NCI-H1694 treated with DMSO at 0.1 percent for 48 hours (cell line): ENCODE results near the gene TMED9.
A peak's percentile ranks its signal among the peaks of the same experiment; 100 is the strongest.
"Not testable (repeated sequence)": the region's sequence is repeated elsewhere in the genome, so short reads cannot be mapped to it uniquely, and the experiment has no call there.

ENCODE experiments used
- DNase-seq: peaks from one replicate; lab custom pipeline; 2025; lab: John Stamatoyannopoulos, UW

TMED9 gene

DNA sequence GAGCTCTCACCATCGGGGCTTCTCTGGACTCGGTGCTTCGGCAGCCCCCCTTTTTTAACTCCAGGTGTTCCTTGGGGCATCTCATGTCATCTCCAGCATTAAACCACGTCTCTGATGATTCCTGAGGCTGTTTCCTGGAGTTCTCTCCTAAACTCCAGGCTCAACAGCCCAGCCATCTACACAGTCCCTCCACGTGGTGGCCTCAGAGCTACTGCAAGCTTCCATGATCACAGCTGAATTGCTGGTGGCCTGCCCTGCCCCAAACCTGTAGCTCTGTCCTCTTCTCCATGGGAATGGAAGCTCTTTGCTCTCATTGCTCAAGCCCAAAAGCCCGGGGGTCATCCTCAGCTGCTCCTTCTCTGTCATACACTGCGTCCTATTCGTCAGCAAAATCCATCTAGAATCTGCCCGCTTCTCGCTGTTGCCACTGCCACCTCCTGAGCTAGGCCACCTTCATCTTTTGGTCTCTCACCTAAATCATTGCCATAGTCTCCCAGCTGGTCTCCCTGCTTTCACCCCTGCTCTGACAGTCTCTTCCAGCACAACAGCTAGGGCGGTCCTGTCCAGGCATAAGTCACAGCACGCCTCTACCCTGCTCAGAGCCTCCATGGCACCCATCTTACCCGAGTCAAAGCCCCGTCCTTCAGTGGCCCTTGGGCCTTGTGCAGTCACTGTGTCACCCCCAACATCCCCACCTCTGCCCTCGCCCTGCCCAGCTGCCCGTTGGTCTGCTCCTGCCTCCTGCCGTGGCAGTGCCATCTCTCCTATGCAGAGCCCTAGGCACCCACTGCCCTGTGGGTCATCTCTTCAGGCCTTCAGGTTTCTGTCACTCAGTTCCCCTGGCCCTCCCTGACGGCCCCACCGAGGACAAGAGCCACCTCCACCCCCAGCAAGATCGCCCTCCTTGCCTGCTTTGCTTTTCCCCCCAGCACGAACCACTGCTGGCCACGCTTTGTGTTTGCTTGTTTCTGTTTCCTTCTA is 14.4 kb downstream of the TMED9 start:
- DNase-seq, result no peak

DNA sequence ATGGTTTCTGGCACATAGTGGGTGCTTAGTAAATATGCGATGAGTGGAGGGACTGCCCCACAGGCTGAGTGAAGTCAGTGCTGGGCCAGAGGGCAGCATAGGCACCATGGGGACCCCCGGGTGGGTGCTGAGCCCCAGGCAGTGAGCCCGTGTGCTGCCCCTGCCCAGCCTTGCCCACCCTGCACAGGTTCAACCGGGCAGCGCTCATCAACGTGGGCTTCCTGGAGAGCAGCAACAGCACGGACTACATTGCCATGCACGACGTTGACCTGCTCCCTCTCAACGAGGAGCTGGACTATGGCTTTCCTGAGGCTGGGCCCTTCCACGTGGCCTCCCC is 15.1 kb downstream of the TMED9 start:
- DNase-seq, result no peak

DNA sequence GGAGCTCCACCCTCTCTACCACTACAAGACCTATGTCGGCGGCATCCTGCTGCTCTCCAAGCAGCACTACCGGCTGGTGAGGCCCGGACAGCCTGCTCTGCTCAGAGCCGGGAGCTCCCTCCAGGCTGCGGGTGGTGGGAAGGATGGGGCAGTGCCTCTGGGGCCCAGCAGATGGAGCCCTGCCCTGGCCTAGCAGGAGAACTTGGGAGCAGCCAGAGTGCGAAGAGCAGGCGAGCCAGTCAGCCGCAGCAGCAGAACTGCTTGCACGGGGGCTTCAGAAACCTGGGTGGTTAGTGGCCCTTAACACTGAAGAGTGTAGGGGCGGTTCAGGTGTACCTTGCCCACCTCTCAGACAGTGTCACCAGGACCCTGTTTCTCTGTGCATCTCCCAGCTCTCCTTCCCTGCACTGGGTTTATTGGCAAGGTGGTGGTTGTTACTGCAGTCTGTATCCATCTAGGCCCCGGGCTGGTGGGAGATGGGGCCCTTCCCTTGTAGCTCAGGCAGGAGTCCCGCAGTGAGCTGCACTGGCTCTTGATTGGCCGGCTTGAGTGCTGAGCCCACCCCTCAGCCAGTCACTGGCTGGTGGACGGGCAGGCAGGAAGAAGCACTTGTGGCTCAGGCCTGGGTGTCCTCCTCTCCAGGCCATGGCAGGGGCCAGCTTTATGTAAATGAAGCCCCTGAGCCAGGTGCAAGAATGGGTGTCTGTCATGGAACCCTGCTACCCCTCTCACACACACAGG is 15.6 kb downstream of the TMED9 start:
- peak; percentile 68 for DNase-seq

DNA sequence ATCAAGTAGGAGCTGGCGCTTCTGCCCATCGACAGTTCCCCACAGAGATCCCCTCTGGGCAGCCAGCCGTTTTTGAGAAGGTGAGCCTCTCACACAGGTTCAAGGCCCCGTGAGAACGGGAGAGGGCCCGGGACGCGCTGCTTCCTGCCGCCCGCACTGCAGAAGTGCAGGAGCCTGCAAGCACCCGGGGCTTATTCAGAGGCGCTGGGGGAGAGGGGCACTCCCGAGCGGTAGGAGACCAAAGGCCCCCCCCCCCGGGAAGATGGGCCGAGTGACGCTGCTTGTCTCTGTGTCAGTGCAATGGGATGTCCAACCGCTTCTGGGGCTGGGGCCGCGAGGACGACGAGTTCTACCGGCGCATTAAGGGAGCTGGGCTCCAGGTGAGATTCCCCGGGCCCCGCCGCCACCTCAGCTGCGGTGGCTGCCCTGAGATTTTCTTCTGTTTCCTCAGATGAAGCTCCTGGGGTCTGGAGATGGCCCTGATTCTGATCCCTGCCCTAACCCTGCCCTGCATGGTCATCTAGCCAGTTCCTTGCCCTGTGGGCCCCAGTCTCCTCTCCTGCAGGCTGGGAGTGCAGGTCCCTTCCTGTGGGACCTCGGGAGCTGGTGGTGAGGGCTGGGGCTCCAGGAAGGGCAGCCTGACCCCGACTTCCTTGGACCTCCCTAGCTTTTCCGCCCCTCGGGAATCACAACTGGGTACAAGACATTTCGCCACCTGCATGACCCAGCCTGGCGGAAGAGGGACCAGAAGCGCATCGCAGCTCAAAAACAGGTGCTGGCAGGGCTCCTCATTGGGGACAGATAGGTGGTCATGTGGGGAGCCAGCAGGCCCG is 16.5 kb downstream of the TMED9 start:
- no peak for DNase-seq

DNA sequence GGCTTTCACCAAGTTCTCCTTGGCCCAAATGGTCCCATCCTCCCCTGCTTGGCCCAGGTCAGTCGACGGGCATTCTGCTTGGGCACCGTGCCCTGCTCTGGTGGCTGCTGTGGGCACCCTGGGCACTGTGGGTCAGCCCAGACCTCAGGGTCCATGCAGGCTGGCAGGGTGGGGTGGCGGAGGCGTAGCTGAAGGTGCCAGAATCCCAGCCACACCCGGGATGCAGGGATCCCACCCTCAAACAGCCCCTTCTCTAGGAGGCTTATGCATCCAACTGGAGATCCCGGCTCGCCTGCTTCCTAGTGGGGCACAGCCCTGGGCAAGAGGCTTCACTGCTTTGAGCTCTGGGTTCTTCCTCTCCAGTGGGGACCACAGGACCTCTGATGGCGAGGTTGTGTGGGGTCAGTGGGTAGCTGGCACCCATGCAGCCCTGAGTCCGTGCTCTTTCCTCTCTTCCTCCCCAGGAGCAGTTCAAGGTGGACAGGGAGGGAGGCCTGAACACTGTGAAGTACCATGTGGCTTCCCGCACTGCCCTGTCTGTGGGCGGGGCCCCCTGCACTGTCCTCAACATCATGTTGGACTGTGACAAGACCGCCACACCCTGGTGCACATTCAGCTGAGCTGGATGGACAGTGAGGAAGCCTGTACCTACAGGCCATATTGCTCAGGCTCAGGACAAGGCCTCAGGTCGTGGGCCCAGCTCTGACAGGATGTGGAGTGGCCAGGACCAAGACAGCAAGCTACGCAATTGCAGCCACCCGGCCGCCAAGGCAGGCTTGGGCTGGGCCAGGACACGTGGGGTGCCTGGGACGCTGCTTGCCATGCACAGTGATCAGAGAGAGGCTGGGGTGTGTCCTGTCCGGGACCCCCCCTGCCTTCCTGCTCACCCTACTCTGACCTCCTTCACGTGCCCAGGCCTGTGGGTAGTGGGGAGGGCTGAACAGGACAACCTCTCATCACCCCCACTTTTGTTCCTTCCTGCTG is 17.4 kb downstream of the TMED9 start:
- no peak for DNase-seq

DNA sequence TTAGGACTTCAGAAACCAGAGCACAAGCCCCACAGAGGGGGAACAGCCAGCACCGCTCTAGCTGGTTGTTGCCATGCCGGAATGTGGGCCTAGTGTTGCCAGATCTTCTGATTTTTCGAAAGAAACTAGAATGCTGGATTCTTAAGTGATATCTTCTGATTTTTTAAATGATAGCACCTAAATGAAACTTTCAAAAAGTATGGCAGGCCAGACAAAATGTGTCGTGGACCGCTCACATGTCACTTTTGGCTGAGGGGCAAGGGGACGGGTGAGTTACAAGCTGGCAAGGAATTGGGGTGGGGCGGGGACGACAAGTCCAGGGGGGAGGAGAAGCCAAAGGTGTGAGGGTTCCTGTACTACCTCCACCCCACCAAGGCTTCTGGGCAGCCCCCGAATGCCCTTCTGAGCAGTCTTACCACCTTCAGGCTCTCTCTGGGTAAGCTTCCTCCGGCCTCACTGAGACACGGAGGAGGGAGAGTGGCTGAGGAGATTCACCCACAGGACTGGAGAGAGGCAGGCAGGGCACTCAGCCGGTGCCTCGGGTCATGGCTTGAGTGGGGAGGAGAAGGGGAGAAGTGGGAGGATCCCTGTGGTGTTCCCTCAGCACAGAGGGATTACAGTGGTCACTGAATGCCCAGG is 18.2 kb downstream of the TMED9 start:
- DNase-seq, result no peak

DNA sequence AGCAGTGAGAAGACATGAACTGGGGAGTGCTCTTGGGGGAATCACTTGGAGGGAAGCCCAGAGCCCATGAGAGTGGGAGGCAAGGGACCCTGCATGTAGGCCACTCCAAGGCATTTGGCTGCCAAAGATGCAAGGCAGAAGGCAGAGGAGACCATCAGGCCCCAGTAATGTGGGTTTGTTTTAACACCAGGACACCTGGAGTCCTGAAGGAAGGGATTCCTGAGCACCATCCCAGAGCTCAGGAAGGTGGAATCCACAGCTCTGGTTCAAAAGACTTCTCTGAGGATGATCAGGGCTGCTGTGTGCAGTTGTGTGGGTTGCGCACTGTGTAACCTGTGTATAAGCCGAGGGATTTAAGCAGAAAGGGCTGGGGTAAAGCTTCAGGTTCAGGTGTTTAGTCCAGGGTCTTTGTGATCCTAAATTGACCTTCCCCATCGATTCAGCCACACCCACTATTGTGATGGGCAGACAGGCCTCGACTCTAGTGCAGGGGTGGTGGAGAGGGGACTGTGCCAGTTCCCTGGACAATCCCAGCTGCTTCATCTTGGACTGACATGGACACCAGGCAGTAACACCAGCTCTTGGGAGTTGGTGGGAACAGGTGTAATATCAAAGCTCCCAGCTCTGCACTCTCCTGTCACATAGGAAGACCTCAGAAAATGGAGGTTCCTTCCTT is 18.9 kb downstream of the TMED9 start:
- DNase-seq, result no peak

DNA sequence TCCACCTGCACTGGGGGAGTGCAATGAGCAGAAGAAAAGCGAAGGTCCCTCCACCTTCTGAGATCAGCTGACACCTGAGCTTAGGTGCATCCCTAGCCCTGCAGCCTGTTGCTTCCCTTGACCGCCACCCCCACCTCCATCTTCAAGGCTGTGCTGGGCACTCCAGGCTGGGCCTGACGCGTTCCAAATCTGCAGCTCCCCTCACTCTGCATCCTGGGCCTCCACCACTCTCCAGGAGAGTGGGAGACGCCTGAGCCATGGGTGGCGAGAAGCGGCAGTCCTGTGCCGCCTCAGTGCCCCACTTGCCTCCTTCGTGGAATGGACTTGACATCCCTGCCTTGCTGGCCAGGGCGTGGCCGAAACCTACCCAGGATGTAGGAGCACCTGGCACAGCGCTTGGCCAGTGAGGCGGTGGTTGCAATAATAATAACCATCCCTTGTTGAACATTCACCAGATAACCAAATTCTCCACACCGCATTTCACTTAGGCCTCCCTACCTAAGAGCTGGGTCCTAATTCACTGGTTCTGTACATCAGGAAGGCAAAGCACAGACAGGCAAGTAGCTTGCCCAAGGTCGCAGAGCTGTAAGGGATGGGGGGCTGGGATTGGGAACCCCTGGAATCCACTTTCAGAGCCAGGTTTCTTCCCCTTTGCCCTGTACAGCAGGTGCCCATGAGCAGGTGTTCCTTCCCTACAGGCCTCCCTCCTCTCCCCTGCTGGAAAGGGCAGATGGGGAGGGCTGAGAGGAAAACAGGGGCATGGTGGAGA is 19.6 kb downstream of the TMED9 start:
- DNase-seq, result no peak

DNA sequence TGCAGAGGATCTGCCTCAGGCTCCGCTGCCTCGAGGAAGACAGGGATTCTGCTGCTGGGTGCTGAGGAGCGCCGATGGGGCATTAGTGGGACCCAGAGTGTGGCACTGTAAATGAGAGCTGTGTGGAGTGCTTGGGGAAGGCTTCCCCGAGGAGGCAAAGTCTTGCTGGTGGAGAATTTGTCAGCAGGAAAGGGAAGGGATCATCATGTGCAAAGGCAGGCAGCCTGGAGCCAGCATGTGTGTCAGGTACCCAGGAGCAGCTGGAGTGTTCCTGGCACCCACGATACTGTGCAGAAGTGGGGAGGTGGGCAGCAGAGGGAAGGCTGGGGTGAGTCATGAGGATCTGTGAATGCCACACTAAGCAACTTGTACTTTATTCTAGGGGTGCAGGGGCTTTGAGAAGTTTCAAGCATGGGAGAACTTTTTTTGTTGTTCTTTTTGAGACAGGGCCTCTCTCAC is 20.2 kb downstream of the TMED9 start:
- no peak for DNase-seq

DNA sequence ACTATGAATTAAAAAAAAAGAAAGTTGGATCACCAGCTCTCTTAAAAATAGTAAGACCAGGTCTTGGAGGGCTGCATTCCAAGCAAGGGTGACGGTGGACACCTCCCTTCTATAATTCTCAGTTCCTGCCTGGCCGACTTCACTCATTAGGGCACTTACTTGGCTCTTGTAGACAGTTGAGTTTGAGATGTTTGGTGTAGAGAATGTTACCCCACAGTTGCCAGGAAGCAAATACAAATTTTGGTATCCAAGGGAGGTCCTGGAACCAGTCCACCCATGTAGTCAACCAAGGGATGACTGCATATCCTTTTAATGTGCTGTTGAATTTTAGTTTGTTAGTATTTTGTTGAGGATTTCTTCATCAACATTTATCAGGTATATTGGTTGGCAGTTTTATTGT is 28.6 kb downstream of the TMED9 start:
- DNase-seq, result no peak

DNA sequence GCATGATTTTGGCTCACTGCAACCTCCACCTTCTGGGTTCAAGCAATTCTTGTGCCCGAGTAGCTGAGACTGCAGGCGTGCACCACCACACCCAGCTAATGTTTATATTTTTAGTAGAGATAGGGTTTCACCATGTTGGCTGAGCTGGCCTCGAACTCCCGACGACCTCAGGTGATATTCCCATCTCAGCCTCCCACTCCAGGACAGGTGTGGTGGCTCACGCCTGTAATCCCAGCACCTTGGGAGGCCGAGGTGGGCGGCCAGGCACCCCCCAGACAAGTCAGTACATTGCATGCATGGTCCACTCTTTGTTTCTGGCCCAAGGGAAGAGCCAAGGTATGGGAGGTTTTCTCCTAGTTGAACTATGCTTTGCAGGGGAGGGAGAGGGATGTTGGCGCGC is 32.2 kb downstream of the TMED9 start:
- not testable (repeated sequence) for DNase-seq

DNA sequence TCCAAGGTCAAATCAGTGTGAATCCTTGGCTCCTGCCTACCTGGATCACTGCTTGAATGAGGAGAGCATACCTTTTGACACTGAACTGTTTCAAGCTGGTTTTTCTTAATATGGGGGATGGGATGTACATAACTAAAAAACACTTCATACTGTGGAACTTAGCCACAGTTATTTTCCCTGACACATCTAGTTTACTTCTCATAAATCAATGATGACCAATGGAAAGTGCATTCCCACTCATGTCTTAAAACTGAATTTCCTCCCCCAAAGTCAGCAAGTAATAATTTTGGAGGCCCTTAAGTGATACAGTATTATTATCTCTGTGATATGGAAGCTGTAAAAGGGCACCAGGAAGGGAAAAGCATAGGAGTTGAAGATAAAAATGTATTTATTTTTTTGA is 38.2 kb downstream of the TMED9 start:
- not testable (repeated sequence) for DNase-seq

DNA sequence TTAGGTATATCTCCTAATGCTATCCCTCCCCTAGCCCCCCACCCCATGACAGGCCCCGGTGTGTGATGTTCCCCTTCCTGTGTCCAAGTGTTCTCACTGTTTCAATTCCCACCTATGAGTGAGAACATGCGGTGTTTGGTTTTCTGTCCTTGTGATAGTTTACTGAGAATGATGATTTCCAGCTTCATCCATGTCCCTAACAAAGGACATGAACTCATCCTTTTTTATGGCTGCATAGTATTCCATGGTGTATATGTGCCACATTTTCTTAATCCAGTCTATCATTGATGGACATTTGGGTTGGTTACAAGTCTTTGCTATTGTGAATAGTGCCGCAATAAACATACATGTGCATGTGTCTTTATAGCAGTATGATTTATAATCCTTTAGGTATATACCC is 42.9 kb downstream of the TMED9 start:
- not testable (repeated sequence) for DNase-seq

DNA sequence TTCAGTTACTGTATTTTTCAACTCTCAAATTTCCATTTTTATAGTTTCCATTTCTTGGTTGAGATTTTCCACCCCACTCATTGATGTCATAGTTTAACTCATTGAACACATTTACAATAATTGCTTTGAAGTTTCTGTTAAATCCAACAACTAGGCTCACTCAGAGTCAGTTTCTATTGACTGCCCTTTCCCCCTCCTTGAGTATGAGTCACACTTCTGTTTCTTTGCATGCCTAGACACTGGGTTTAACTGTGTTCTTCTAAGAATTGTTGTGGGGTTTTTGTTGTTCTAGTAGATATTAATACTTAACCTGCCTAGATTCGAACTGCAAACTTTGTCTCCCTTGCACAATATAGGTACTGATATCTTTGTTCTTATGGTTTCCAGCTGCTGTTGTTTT is 53.5 kb downstream of the TMED9 start:
- DNase-seq, result not testable (repeated sequence)
